Right kidney (tissue), 1 donor: ENCODE data around the gene DNAI7.

Experiments
- DNase-seq: peaks from one replicate; pipeline ENCODE4 v3.0.0-alpha.2; 2016

The DNAI7 gene

GRCh38 chr12:25182765-25183164 is 12.2 kb downstream of the DNAI7 start:
- no peak for DNase-seq

GRCh38 chr12:25162866-25163265 is 32.1 kb downstream of the DNAI7 start:
- DNase-seq = no peak

- DNase-seq = no peak
Observed at GRCh38 chr12:25156061-25156460, 38.9 kb downstream of the DNAI7 start.

- DNase-seq = no peak
Observed at GRCh38 chr12:25155022-25155576, 39.9 kb downstream of the DNAI7 start.

- no peak for DNase-seq
Observed at GRCh38 chr12:25152055-25152454, 42.9 kb downstream of the DNAI7 start.

- no peak for DNase-seq
Observed at GRCh38 chr12:25151476-25151875, 43.5 kb downstream of the DNAI7 start.

- DNase-seq = no peak
Observed at GRCh38 chr12:25146686-25147085, 48.3 kb downstream of the DNAI7 start.

GRCh38 chr12:25135531-25136154 is 59.3 kb downstream of the DNAI7 start:
- no peak for DNase-seq

- no peak for DNase-seq
Observed at GRCh38 chr12:25131270-25131669, 63.7 kb downstream of the DNAI7 start.

GRCh38 chr12:25130741-25131188 is 64.2 kb downstream of the DNAI7 start:
- no peak for DNase-seq

GRCh38 chr12:25126746-25127145 is 68.2 kb downstream of the DNAI7 start:
- no peak for DNase-seq

- DNase-seq = no peak
Observed at GRCh38 chr12:25126101-25126500, 68.9 kb downstream of the DNAI7 start.

- no peak for DNase-seq
Observed at GRCh38 chr12:25124493-25124892, 70.5 kb downstream of the DNAI7 start.

- DNase-seq = no peak
Observed at GRCh38 chr12:25123126-25123525, 71.8 kb downstream of the DNAI7 start.

GRCh38 chr12:25121916-25122315 is 73.0 kb downstream of the DNAI7 start:
- DNase-seq = no peak

GRCh38 chr12:25121110-25121509 is 73.8 kb downstream of the DNAI7 start:
- no peak for DNase-seq

GRCh38 chr12:25119020-25119419 is 75.9 kb downstream of the DNAI7 start:
- DNase-seq = no peak

- DNase-seq = no peak
Observed at GRCh38 chr12:25115677-25116076, 79.3 kb downstream of the DNAI7 start.

GRCh38 chr12:25113651-25114050 is 81.3 kb downstream of the DNAI7 start:
- no peak for DNase-seq

GRCh38 chr12:25110260-25110659 is 84.7 kb downstream of the DNAI7 start:
- no peak for DNase-seq

- no peak for DNase-seq
Observed at GRCh38 chr12:25107920-25108319, 87.0 kb downstream of the DNAI7 start.

- no peak for DNase-seq
Observed at GRCh38 chr12:25106818-25107217, 88.1 kb downstream of the DNAI7 start.

- no peak for DNase-seq
Observed at GRCh38 chr12:25102402-25102801, 92.6 kb downstream of the DNAI7 start.

- no peak for DNase-seq
Observed at GRCh38 chr12:25101092-25101445, 93.9 kb downstream of the DNAI7 start.
